ENCODE measurements around the gene MYOM3. TPM values are rescaled to one million over a fixed set of nuclear protein-coding genes. Genes with fewer than 3 reads are reported as not detected.

MYOM3 gene
- total RNA-seq, 2 experiments from 2014 or later, result not detected

GRCh38 chr1:24133819-24134218 lies 21.9 kb upstream of the MYOM3 start:
- H3K4me3 Mint-ChIP-seq, result no peak overlapping the region
- no peak for DNase-seq
- ChIA-PET CTCF (interaction anchor here (1.1 to 2.7 kb wide), 3 partner anchors 16 to 62 kb away, joined by 3 to 8 read pairs (median 4); no protein-coding TSS in a partner anchor), POLR2A (no interaction called here)
- H3K4me1 Mint-ChIP-seq (ENCODE audit: low read depth), result no peaks in the 10 kb centered on the region
- H3K27ac Mint-ChIP-seq, result no peak overlapping the region
- peaks cover 2% of the 10 kb centered on the region for H3K36me3 Mint-ChIP-seq
- H3K27me3 Mint-ChIP-seq, result peaks cover 9% of the 10 kb centered on the region
- H3K9me3 Mint-ChIP-seq, result peaks cover 18% of the 10 kb centered on the region
- intact Hi-C loops (cut with micrococcal nuclease), result no loop called here

DNA sequence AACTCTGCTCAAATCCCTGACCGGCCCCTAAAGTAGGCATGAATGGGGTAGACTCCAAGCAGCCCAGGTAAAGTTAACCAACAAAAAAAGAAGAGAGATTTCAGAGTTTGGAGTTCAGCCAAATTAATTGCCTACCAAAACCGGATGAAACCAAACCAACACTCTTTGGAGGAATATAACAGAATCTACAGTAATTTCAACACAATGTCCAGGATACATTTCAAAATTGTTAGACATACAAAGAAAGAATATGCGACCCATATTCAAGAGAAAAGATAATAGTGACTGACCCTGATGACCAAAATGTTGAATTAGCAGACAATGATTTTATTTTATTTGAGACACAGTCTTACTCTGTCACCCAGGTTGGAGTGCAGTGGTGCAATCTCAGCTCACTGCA lies 18.4 kb upstream of the MYOM3 start:
- H3K9me3 Mint-ChIP-seq, result peaks cover 16% of the 10 kb centered on the region
- ChIA-PET POLR2A (no interaction called here), CTCF (interaction anchor here (0.7 kb wide), 1 partner anchor 35 kb away, joined by 3 read pairs; no protein-coding TSS in a partner anchor)
- H3K4me3 Mint-ChIP-seq, result no peak overlapping the region
- intact Hi-C loops (cut with micrococcal nuclease), result no loop called here
- peaks cover 2% of the 10 kb centered on the region for H3K36me3 Mint-ChIP-seq
- no peaks in the 10 kb centered on the region for H3K4me1 Mint-ChIP-seq (ENCODE audit: low read depth)
- H3K27me3 Mint-ChIP-seq, result peaks cover 4% of the 10 kb centered on the region
- no peak overlapping the region for H3K27ac Mint-ChIP-seq
- no peak for DNase-seq

GRCh38 chr1:24127801-24128363 lies 15.9 kb upstream of the MYOM3 start:
- intact Hi-C loops (cut with micrococcal nuclease), result no loop called here
- Mint-ChIP-seq H3K4me1 (ENCODE audit: low read depth) (no peaks in the 10 kb centered on the region), H3K27me3 (peaks cover 4% of the 10 kb centered on the region), H3K36me3 (no peaks in the 10 kb centered on the region), H3K4me3 (no peak overlapping the region), H3K9me3 (peaks cover 14% of the 10 kb centered on the region), H3K27ac (no peak overlapping the region)
- CTCF ChIA-PET, result interaction anchor here (0.7 kb wide), 1 partner anchor 98 kb away, joined by 3 read pairs; no protein-coding TSS in a partner anchor
- no peak for DNase-seq
- POLR2A ChIA-PET, result no interaction called here

- DNase-seq, result no peak
- ChIA-PET POLR2A (no interaction called here), CTCF (interaction anchor here (0.6 to 0.7 kb wide), 2 partner anchors 98 to 216 kb away, joined by 3 to 5 read pairs; no protein-coding TSS in a partner anchor)
- Mint-ChIP-seq H3K27ac (no peak overlapping the region), H3K4me3 (no peak overlapping the region), H3K9me3 (peaks cover 14% of the 10 kb centered on the region), H3K36me3 (no peaks in the 10 kb centered on the region), H3K4me1 (ENCODE audit: low read depth) (no peaks in the 10 kb centered on the region), H3K27me3 (peaks cover 2% of the 10 kb centered on the region)
- intact Hi-C loops (cut with micrococcal nuclease), result no loop called here
These were observed 15.3 kb upstream of the MYOM3 start for GRCh38 chr1:24127134-24127800.

DNA sequence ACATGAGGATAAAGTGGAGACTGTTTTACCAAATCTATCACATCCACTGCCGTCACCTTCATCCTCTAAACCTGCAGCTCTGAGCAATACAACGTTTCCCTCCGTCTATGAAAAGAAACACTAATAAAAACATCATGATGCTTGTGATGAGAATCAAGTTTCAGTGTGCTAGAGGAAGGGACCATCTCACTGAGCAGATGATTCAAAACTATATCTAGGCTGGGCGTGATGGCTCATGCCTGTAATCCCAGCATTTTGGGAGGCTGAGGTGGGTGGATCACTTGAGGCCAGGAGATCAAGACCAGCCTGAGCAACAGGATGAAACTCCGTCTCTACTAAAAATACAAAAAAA lies 14.7 kb upstream of the MYOM3 start:
- Mint-ChIP-seq H3K4me3 (no peak overlapping the region), H3K4me1 (ENCODE audit: low read depth) (no peaks in the 10 kb centered on the region), H3K27ac (no peak overlapping the region), H3K27me3 (peaks cover 2% of the 10 kb centered on the region), H3K36me3 (no peaks in the 10 kb centered on the region), H3K9me3 (peaks cover 14% of the 10 kb centered on the region)
- POLR2A ChIA-PET, result no interaction called here
- intact Hi-C loops (cut with micrococcal nuclease), result no loop called here
- DNase-seq, result no peak
- CTCF ChIA-PET, result interaction anchor here (0.6 to 1.4 kb wide), 4 partner anchors 23 to 217 kb away, joined by 3 to 7 read pairs (median 4); no protein-coding TSS in a partner anchor

DNA sequence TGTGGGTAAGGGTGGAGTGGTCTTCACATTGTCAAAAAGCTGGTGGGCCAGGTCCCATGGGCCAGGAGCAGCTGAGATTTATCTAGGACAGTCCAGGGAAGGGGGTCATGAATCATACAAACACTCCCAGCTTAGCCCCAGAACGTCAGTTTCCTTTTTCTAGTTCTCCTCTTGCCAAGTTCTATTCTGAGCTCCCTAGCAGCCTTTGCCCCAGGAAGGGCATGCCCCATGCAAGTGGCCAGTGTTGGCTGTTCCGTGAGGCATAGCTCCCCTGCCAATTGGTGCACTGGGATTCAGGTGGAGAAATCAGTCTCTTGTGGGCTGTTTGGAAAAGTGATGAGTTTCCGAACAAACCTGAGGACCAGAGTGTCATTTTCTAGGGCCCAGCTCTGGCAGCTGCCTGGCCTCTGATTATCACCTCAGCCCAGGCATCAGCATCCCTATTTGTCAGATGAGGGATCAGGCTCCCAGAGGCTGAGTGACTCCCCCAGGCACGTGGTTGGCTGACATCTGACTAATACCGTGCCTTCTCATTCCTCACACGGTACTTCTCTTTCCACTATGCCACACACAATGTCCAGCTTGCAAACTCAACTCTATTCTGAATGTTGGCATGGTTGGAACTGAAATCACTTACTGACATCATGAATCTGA lies 14.2 kb upstream of the MYOM3 start:
- Mint-ChIP-seq H3K9me3 (peaks cover 12% of the 10 kb centered on the region), H3K27ac (no peak overlapping the region), H3K27me3 (peaks cover 2% of the 10 kb centered on the region), H3K36me3 (no peaks in the 10 kb centered on the region), H3K4me3 (no peak overlapping the region), H3K4me1 (ENCODE audit: low read depth) (no peaks in the 10 kb centered on the region)
- ChIA-PET CTCF (interaction anchor here (0.8 to 1.4 kb wide), 3 partner anchors 24 to 73 kb away, joined by 3 to 7 read pairs (median 4); no protein-coding TSS in a partner anchor), POLR2A (no interaction called here)
- intact Hi-C loops (cut with micrococcal nuclease), result no loop called here
- peak; percentile 32 for DNase-seq

GRCh38 chr1:24125456-24125855 lies 13.5 kb upstream of the MYOM3 start:
- peaks cover 5% of the 10 kb centered on the region for H3K27me3 Mint-ChIP-seq

GRCh38 chr1:24124980-24125379 lies 13.0 kb upstream of the MYOM3 start:
- no peaks in the 10 kb centered on the region for H3K4me1 Mint-ChIP-seq (ENCODE audit: low read depth)
- H3K4me3 Mint-ChIP-seq, result no peak overlapping the region
- peaks cover 8% of the 10 kb centered on the region for H3K27me3 Mint-ChIP-seq
- ChIA-PET CTCF (no interaction called here), POLR2A (no interaction called here)
- no peak overlapping the region for H3K27ac Mint-ChIP-seq
- intact Hi-C loops (cut with micrococcal nuclease), result no loop called here
- no peaks in the 10 kb centered on the region for H3K36me3 Mint-ChIP-seq
- no peak for DNase-seq
- peaks cover 3% of the 10 kb centered on the region for H3K9me3 Mint-ChIP-seq

More at GRCh38 chr1:24125456-24125855, 13.5 kb upstream of the MYOM3 start:
- Mint-ChIP-seq H3K4me3 (no peak overlapping the region), H3K36me3 (no peaks in the 10 kb centered on the region), H3K9me3 (peaks cover 8% of the 10 kb centered on the region), H3K27ac (no peak overlapping the region), H3K4me1 (ENCODE audit: low read depth) (no peaks in the 10 kb centered on the region)
- ChIA-PET POLR2A (no interaction called here), CTCF (interaction anchor here (1.4 kb wide), 2 partner anchors 24 to 54 kb away, joined by 3 to 7 read pairs; no protein-coding TSS in a partner anchor)
- intact Hi-C loops (cut with micrococcal nuclease), result no loop called here
- DNase-seq, result no peak

DNA sequence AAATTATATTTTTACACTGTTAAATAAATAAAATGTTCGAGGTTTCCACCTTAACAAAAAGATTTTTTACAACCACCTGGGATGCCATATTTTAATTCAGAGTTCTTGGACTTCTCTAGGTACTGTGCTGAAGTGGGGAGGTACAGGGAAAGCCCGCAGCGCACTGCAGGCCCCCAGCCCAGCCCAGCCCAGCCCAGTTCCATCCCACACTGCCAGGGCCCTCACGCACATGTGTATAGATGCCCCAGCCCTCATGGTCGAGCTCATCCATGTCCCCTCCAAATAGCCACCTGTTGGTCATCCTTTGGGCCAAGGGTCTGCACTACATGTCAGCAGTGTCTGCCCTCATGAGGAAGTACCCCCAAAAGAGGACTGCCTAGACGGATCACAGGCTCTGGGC lies 11.7 kb upstream of the MYOM3 start:
- no peaks in the 10 kb centered on the region for H3K9me3 Mint-ChIP-seq
- H3K4me3 Mint-ChIP-seq, result no peak overlapping the region
- no peaks in the 10 kb centered on the region for H3K36me3 Mint-ChIP-seq
- no peak for DNase-seq
- H3K27ac Mint-ChIP-seq, result no peak overlapping the region
- intact Hi-C loops (cut with micrococcal nuclease), result no loop called here
- POLR2A ChIA-PET, result no interaction called here
- peaks cover 18% of the 10 kb centered on the region for H3K27me3 Mint-ChIP-seq
- H3K4me1 Mint-ChIP-seq (ENCODE audit: low read depth), result no peaks in the 10 kb centered on the region
- CTCF ChIA-PET, result interaction anchor here (1.3 kb wide), 1 partner anchor 26 kb away, joined by 3 read pairs; no protein-coding TSS in a partner anchor

GRCh38 chr1:24122776-24123175 lies 10.8 kb upstream of the MYOM3 start:
- H3K27ac Mint-ChIP-seq, result no peak overlapping the region
- CTCF ChIA-PET, result interaction anchor here (1.3 kb wide), 1 partner anchor 27 kb away, joined by 3 read pairs; no protein-coding TSS in a partner anchor
- H3K4me1 Mint-ChIP-seq (ENCODE audit: low read depth), result no peaks in the 10 kb centered on the region

DNA sequence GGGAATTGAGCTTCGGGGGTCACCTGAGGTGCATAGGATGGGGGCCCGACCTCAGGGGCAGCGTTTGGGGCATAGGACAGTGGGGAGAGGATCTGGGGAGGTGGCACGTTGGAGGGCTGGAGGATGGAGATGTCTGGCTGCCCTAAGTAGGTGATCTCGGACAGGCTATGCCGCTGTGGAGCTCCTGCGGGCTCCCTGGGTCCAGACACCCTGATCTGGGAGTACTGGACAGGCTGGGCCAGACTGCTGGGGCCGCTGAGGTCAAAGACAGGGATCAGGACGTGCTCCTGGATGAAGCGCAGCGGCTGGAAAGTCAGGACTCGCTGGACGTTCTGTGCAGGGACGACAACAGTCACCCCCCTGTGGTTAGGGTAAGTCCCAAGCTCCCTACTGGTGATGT lies 9.5 kb upstream of the MYOM3 start:
- ChIA-PET POLR2A (no interaction called here), CTCF (no interaction called here)
- DNase-seq, result no peak
- intact Hi-C loops (cut with micrococcal nuclease), result no loop called here
- no peak overlapping the region for H3K27ac Mint-ChIP-seq
- no peak overlapping the region for H3K4me3 Mint-ChIP-seq
- peaks cover 31% of the 10 kb centered on the region for H3K27me3 Mint-ChIP-seq
- H3K36me3 Mint-ChIP-seq, result no peaks in the 10 kb centered on the region
- H3K4me1 Mint-ChIP-seq (ENCODE audit: low read depth), result no peaks in the 10 kb centered on the region
- H3K9me3 Mint-ChIP-seq, result no peaks in the 10 kb centered on the region

More at GRCh38 chr1:24122776-24123175, 10.8 kb upstream of the MYOM3 start:
- Mint-ChIP-seq H3K27me3 (peaks cover 23% of the 10 kb centered on the region), H3K9me3 (no peaks in the 10 kb centered on the region), H3K4me3 (no peak overlapping the region), H3K36me3 (no peaks in the 10 kb centered on the region)
- intact Hi-C loops (cut with micrococcal nuclease), result no loop called here
- POLR2A ChIA-PET, result no interaction called here
- DNase-seq, result no peak

DNA sequence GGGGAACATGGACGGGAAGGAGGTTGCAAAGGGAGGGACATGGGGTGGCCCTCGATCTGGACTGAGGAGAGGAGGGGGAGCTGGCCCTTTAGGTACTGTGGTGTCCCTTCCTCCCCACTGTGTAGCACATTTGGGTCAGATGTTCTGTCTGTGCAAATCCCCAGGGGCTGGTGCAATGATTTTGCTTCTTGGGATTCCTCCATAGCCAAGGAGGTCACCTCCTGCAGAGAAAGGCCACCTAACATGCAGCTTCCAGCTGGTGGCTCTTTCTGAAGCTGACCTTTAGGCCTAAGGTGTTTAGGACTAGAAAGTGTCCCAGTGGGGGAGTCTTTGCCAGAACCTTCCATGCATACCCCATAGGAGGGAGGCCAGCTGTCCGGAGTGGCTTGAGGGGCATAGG lies 9.0 kb upstream of the MYOM3 start:
- Mint-ChIP-seq H3K27ac (no peak overlapping the region), H3K4me3 (no peak overlapping the region), H3K4me1 (ENCODE audit: low read depth) (no peaks in the 10 kb centered on the region), H3K36me3 (no peaks in the 10 kb centered on the region), H3K27me3 (peaks cover 34% of the 10 kb centered on the region), H3K9me3 (no peaks in the 10 kb centered on the region)
- ChIA-PET POLR2A (no interaction called here), CTCF (no interaction called here)
- intact Hi-C loops (cut with micrococcal nuclease), result no loop called here
- no peak for DNase-seq

Data from activated CD4-positive, alpha-beta memory T cell treated with anti-CD3 and anti-CD28 coated beads for 36 hours (primary cell).